Peyer's patch (tissue), 4 donors: Measurements from ENCODE around the gene YY1.
"Not testable (repeated sequence)": the region's sequence is repeated elsewhere in the genome, so short reads cannot be mapped to it uniquely, and the experiment has no call there.

ENCODE experiments used
- CTCF ChIP-seq, 6 experiments: fragments of 450-650 bp in 4 of 6; fragments of 200-600 bp in 2 of 6; sonication (generic) in 1 of 6; IDR thresholded peaks; one replicate each; pipeline ENCODE4 v1.5.1; 2017 to 2019; ENCODE audit warnings: antibody characterized with exemption in 6 of 6, mild to moderate bottlenecking in 3 of 6, moderate library complexity in 1 of 6
- POLR2A ChIP-seq, 2 donors: fragments of 450-650 bp; IDR thresholded peaks; one replicate each; pipeline ENCODE4 v1.5.1; 2017; ENCODE audit warnings: antibody characterized with exemption in 2 of 2, mild to moderate bottlenecking in 2 of 2, moderate library complexity in 2 of 2

GRCh38 chr14:100312110-100312876 is 73.3 kb downstream of the YY1 start:
- TF ChIP-seq CTCF, POLR2A (IDR thresholded peaks at IDR 0.05): not testable (repeated sequence)
